ENCODE results near the gene TLR6. TPM values are rescaled to one million over a fixed set of nuclear protein-coding genes. Genes with fewer than 3 reads are reported as not detected.
A peak's percentile ranks its signal among the peaks of the same experiment; 100 is the strongest.

The TLR6 gene
- total RNA-seq, 2 experiments from 2014 or later, result 1.6 to 2.0 TPM

DNA sequence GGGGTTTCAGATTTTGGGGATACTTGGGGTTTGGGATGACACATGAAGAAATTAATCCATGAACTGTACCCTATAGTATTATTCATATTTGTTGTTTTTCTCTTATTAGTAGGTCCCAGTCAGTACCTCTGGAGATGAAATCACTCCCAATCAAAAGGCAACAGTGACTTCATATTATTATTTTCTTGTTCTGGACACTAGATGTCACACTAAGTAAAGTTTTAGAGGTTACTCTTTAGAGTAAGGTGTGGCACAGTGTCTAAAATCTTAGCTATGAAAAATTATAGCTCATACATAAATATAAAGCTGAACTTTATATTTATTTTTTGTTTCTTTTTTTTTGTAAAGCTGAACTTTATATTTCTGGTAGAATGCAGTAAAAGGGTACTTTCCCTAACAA, 46.1 kb upstream of the TLR6 start:
- ATAC-seq (peak; percentile 84), DNase-seq (no peak)
- Mint-ChIP-seq H3K36me3 (ENCODE audit: low read depth) (no peaks in the 10 kb centered on the region), H3K27me3 (peaks cover 7% of the 10 kb centered on the region), H3K4me3 (no peak overlapping the region), H3K4me1 (ENCODE audit: low read depth) (peaks cover 5% of the 10 kb centered on the region), H3K27ac (no peak overlapping the region), H3K9me3 (no peaks in the 10 kb centered on the region)
- TF ChIP-seq, protein P1, sequence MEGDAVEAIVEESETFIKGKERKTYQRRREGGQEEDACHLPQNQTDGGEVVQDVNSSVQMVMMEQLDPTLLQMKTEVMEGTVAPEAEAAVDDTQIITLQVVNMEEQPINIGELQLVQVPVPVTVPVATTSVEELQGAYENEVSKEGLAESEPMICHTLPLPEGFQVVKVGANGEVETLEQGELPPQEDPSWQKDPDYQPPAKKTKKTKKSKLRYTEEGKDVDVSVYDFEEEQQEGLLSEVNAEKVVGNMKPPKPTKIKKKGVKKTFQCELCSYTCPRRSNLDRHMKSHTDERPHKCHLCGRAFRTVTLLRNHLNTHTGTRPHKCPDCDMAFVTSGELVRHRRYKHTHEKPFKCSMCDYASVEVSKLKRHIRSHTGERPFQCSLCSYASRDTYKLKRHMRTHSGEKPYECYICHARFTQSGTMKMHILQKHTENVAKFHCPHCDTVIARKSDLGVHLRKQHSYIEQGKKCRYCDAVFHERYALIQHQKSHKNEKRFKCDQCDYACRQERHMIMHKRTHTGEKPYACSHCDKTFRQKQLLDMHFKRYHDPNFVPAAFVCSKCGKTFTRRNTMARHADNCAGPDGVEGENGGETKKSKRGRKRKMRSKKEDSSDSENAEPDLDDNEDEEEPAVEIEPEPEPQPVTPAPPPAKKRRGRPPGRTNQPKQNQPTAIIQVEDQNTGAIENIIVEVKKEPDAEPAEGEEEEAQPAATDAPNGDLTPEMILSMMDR (IDR thresholded peaks at IDR 0.05), result peak; percentile 61
- intact Hi-C loops (cut with micrococcal nuclease), result loop anchor here (1.0 kb wide), 1 partner anchor 233 kb away; no protein-coding TSS in a partner anchor
- POLR2A ChIA-PET, result no interaction called here
- CTCF ChIA-PET, result interaction anchor here (0.5 to 7.8 kb wide), 47 partner anchors 9 to 534 kb away, joined by 3 to 161 read pairs (median 4); partner anchors contain the start of gene WDR19

DNA sequence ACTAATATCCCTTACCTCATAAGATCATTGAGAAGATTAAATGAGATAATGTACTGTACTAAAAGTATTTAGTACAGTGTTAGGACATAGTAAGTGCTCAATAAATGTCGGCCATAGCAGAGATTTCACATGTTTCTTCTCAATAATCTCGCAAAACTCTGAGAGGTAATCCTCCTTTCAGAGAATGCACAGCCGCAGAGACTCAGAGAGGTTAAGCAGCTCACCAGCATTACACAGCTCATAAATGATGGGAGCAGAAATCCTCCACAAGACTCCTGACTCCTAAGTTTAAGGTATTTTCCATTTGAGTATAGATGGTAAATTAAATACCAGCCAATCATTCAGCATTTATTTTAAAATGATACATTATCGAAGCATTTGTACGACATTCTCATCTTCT, 45.6 kb upstream of the TLR6 start:
- no peaks in the 10 kb centered on the region for H3K9me3 Mint-ChIP-seq
- peaks cover 5% of the 10 kb centered on the region for H3K4me1 Mint-ChIP-seq (ENCODE audit: low read depth)
- H3K27ac Mint-ChIP-seq, result no peak overlapping the region
- H3K4me3 Mint-ChIP-seq, result no peak overlapping the region
- no peak for DNase-seq
- peaks cover 7% of the 10 kb centered on the region for H3K27me3 Mint-ChIP-seq
- H3K36me3 Mint-ChIP-seq (ENCODE audit: low read depth), result no peaks in the 10 kb centered on the region
- TF ChIP-seq, protein P1 (IDR thresholded peaks at IDR 0.05), result no peak
- POLR2A ChIA-PET, result no interaction called here
- no peak for ATAC-seq
- CTCF ChIA-PET, result interaction anchor here (0.9 to 7.8 kb wide), 25 partner anchors 9 to 512 kb away, joined by 3 to 161 read pairs (median 4); no protein-coding TSS in a partner anchor
- intact Hi-C loops (cut with micrococcal nuclease), result loop anchor here (1.0 kb wide), 1 partner anchor 233 kb away; no protein-coding TSS in a partner anchor

DNA sequence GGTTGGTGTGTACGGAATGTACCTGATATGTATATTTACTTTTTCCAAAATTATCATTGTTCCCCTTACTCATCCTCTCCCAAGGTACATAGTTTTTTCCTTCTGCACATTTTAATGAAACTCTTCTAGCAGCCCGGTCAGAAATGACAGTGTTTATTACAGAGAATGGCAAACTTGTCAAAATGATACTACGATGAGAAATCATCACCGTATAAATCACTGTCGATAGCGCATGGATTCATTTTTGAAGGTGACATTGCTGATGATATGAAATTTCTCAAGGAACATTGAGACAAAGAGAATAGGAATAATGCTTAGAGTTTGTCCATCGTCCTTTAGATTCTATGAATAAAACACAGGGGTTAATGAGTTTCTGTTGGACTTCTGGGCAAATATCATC, 41.6 kb upstream of the TLR6 start:
- H3K36me3 Mint-ChIP-seq (ENCODE audit: low read depth), result no peaks in the 10 kb centered on the region
- POLR2A ChIA-PET, result no interaction called here

DNA sequence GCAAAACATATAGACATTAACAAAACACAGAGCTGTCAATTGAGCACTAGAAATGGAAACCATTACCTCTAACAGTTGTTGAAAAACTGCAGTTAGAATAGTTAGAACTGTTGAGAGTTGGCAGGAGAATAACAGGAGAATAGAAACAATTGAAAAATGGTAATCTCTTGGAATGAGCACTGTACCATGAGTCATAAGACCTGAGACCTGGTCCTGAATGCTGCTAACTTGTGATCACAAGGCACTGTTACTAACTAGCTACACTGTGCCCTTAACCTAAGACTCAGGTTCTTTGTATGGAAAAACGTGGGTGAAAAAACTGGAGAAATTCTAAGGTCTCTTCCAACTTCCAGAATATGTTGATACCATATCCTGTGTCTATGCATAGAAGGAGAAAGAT, 40.3 kb upstream of the TLR6 start:
- ATAC-seq (no peak), DNase-seq (no peak)
- ChIA-PET POLR2A (no interaction called here), CTCF (interaction anchor here (1.0 to 2.7 kb wide), 4 partner anchors 23 to 238 kb away, joined by 3 to 16 read pairs (median 7); partner anchors contain the start of gene TLR1)
- Mint-ChIP-seq H3K36me3 (ENCODE audit: low read depth) (no peaks in the 10 kb centered on the region), H3K4me1 (ENCODE audit: low read depth) (peaks cover 20% of the 10 kb centered on the region), H3K27me3 (peaks cover 8% of the 10 kb centered on the region), H3K4me3 (no peak overlapping the region), H3K27ac (no peak overlapping the region), H3K9me3 (no peaks in the 10 kb centered on the region)
- intact Hi-C loops (cut with micrococcal nuclease), result no loop called here
- TF ChIP-seq, protein P1 (IDR thresholded peaks at IDR 0.05), result no peak

More for the DNA sequence above, 41.6 kb upstream of the TLR6 start:
- ATAC-seq (no peak), DNase-seq (no peak)
- CTCF ChIA-PET, result interaction anchor here (0.6 to 2.2 kb wide), 2 partner anchors 94 to 178 kb away, joined by 3 to 7 read pairs; partner anchors contain the start of gene TLR1
- no peak overlapping the region for H3K4me3 Mint-ChIP-seq
- H3K27ac Mint-ChIP-seq, result no peak overlapping the region
- no peaks in the 10 kb centered on the region for H3K9me3 Mint-ChIP-seq
- intact Hi-C loops (cut with micrococcal nuclease), result no loop called here
- peaks cover 20% of the 10 kb centered on the region for H3K4me1 Mint-ChIP-seq (ENCODE audit: low read depth)
- H3K27me3 Mint-ChIP-seq, result peaks cover 8% of the 10 kb centered on the region
- TF ChIP-seq, protein P1 (IDR thresholded peaks at IDR 0.05), result no peak

DNA sequence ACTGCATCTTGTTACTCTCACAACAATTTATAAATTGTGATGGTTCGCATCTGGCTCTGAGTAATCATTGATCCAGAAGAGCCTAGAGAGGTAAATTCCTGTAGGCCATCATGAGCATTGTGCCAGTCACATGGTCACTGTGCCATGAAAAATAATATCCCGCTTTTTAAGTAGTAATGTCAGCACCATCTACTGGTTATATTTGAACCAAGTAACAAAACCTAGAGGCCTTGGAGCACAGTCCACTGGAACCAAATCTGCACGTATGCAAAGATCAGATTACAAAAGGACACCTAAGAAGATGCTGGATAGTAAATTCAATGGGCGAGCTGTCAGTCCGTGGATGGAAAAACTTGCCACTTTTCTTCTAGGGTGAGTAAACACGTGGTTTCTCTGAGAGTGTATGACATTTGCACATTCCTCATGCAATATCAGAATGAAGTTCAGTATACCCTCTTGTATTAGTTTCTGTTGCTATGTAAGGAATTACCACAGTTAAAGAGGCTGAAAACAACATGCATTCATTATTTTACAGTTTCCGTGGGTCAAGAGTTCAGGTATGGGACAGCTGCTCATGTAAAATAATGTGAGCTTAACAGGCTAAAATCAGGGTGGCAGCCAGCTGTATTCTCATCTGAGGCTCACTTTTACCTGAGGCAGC, 37.8 kb upstream of the TLR6 start:
- DNase-seq, result peak; percentile 27
- H3K27ac Mint-ChIP-seq, result no peak overlapping the region
- peaks cover 1% of the 10 kb centered on the region for H3K36me3 Mint-ChIP-seq (ENCODE audit: low read depth)
- H3K9me3 Mint-ChIP-seq, result peaks cover 2% of the 10 kb centered on the region
- no peak overlapping the region for H3K4me3 Mint-ChIP-seq
- peaks cover 29% of the 10 kb centered on the region for H3K4me1 Mint-ChIP-seq (ENCODE audit: low read depth)
- ChIA-PET POLR2A (no interaction called here), CTCF (interaction anchor here (0.7 to 2.7 kb wide), 7 partner anchors 9 to 241 kb away, joined by 3 to 16 read pairs (median 5); partner anchors contain the start of gene TLR10)
- intact Hi-C loops (cut with micrococcal nuclease), result no loop called here
- ATAC-seq, result peak; percentile 48
- TF ChIP-seq, protein P1 (IDR thresholded peaks at IDR 0.05), result no peak
- H3K27me3 Mint-ChIP-seq, result peaks cover 5% of the 10 kb centered on the region

Measured in activated CD8-positive, alpha-beta T cell treated with anti-CD3 and anti-CD28 coated beads for 36 hours (primary cell).